Stimulated activated CD8-positive, alpha-beta memory T cell treated with anti-CD3 and anti-CD28 coated beads, Interleukin-12 subunit alpha, Interleukin-12 subunit beta, amount 100 ng/mL, for 24 hours (primary cell): Measurements from ENCODE around the gene LRRC49.

ENCODE experiments used
- DNase-seq: peaks from one replicate; pipeline ENCODE4 v3.0.0-alpha.2; 2020; ENCODE audit errors: extremely low read depth

Gene LRRC49

GRCh38 chr15:71091601-71092000, 199.0 kb downstream of the LRRC49 start:
- no peak for DNase-seq

- DNase-seq = no peak
These were observed 199.5 kb downstream of the LRRC49 start for GRCh38 chr15:71092056-71092600.

- no peak for DNase-seq
These were observed 200.7 kb downstream of the LRRC49 start for GRCh38 chr15:71093054-71094024.

- no peak for DNase-seq
These were observed 201.5 kb downstream of the LRRC49 start for GRCh38 chr15:71094137-71094536.

GRCh38 chr15:71096676-71097075, 204.1 kb downstream of the LRRC49 start:
- no peak for DNase-seq

GRCh38 chr15:71097890-71098289, 205.3 kb downstream of the LRRC49 start:
- DNase-seq = no peak

GRCh38 chr15:71098920-71099319, 206.3 kb downstream of the LRRC49 start:
- DNase-seq = no peak
